Sciatic nerve (tissue), 2 donors: ENCODE measurements around the gene HOXA9. TPM values are rescaled to one million over a fixed set of nuclear protein-coding genes. Genes with fewer than 3 reads are reported as not detected.

Experiments used
- ATAC-seq: fragments of 200-7000 bp; cut with Tn5 transposase; one replicate; pipeline ENCODE4 v1.9.1; 2020; ENCODE audit warnings: mild to moderate bottlenecking, moderate library complexity
- DNase-seq: peaks from one replicate; pipeline ENCODE4 v3.0.0-alpha.2; 2020; ENCODE audit warnings: low spot score
- intact Hi-C: fragments of 100-400 bp; cut with DNase I; formaldehyde crosslinking; loops from one replicate; pipeline ENCODE4 v1.14.2; 2022
- total RNA-seq: library from RNA; stranded (reverse); fragmentation: NEBNext Ultra II Directional; extraction: Animal tissue kit (Norgen Biotek cat#: 25700); gene quantifications from one replicate; pipeline ENCODE4 v1.2.1, GENCODE V29; 2021
- donor health status: DM: no; HTN: no; CAD: no.
- donor health status: DM: no; HTN: no; CAD: no.

Gene HOXA9
- total RNA-seq, 1 donor from 2014 or later: 7.1 TPM

- intact Hi-C loops: no loop called here
- ATAC-seq (no peak), DNase-seq (no peak)
Observed at GRCh38 chr7:27202018-27202861, 36.9 kb upstream of the HOXA9 start.

- intact Hi-C loops: no loop called here
- no peak for DNase-seq
- ATAC-seq: no peak
Observed at GRCh38 chr7:27201580-27202017, 36.3 kb upstream of the HOXA9 start.

- ATAC-seq (peak; percentile 29), DNase-seq (no peak)
- intact Hi-C loops: no loop called here
Observed at GRCh38 chr7:27200761-27201579, 35.6 kb upstream of the HOXA9 start.

- intact Hi-C loops: loop anchor here (2.0 to 10.0 kb wide), 2 partner anchors 577 to 825 kb away; no protein-coding TSS in a partner anchor
- peak; percentile 42 for ATAC-seq
- no peak for DNase-seq
Observed at GRCh38 chr7:27199849-27200760, 34.8 kb upstream of the HOXA9 start, which contains the start of gene HOXA13. Gene HOXA13, minus strand, starts transcription at chr7:27200091. Its CDS starts 14 bp downstream, at chr7:27200077.

- peak; percentile 45 for ATAC-seq
Observed at GRCh38 chr7:27198871-27199801, 33.8 kb upstream of the HOXA9 start.

GRCh38 chr7:27198138-27198841, 33.0 kb upstream of the HOXA9 start:
- intact Hi-C loops: loop anchor here (2.0 to 10.0 kb wide), 2 partner anchors 579 to 827 kb away; no protein-coding TSS in a partner anchor
- ATAC-seq (no peak), DNase-seq (no peak)

More at GRCh38 chr7:27198871-27199801, 33.8 kb upstream of the HOXA9 start:
- no peak for DNase-seq
- intact Hi-C loops: loop anchor here (2.0 to 10.0 kb wide), 2 partner anchors 578 to 826 kb away; no protein-coding TSS in a partner anchor

- DNase-seq (no peak), ATAC-seq (no peak)
- intact Hi-C loops: loop anchor here (2.0 to 10.0 kb wide), 2 partner anchors 579 to 827 kb away; no protein-coding TSS in a partner anchor
Observed at GRCh38 chr7:27197137-27198042, 32.1 kb upstream of the HOXA9 start.

- no peak for ATAC-seq
- peak; percentile 93 for DNase-seq
- intact Hi-C loops: loop anchor here (10.0 kb wide), 1 partner anchor 828 kb away; no protein-coding TSS in a partner anchor
Observed at GRCh38 chr7:27196287-27196767, 31.0 kb upstream of the HOXA9 start.

- no peak for DNase-seq
- intact Hi-C loops: loop anchor here (10.0 kb wide), 1 partner anchor 830 kb away; no protein-coding TSS in a partner anchor
- ATAC-seq: no peak
Observed at GRCh38 chr7:27194686-27195379, 29.5 kb upstream of the HOXA9 start.

GRCh38 chr7:27194002-27194352, 28.6 kb upstream of the HOXA9 start:
- DNase-seq: no peak
- no peak for ATAC-seq
- intact Hi-C loops: loop anchor here (10.0 kb wide), 1 partner anchor 831 kb away; no protein-coding TSS in a partner anchor

- intact Hi-C loops: loop anchor here (10.0 kb wide), 1 partner anchor 831 kb away; no protein-coding TSS in a partner anchor
- ATAC-seq (no peak), DNase-seq (no peak)
Observed at GRCh38 chr7:27193335-27194001, 28.1 kb upstream of the HOXA9 start.

- ATAC-seq: peak; percentile 33
Observed at GRCh38 chr7:27192546-27193334, 27.4 kb upstream of the HOXA9 start.

GRCh38 chr7:27191833-27192545, 26.7 kb upstream of the HOXA9 start:
- DNase-seq (no peak), ATAC-seq (peak; percentile 31)
- intact Hi-C loops: loop anchor here (10.0 kb wide), 1 partner anchor 833 kb away; no protein-coding TSS in a partner anchor

More at GRCh38 chr7:27192546-27193334, 27.4 kb upstream of the HOXA9 start:
- DNase-seq: no peak
- intact Hi-C loops: loop anchor here (10.0 kb wide), 1 partner anchor 832 kb away; no protein-coding TSS in a partner anchor
